Hematopoietic multipotent progenitor cell (in vitro differentiated cells): Measurements from ENCODE around the gene ABCC4. TPM values are rescaled to one million over a fixed set of nuclear protein-coding genes. Genes with fewer than 3 reads are reported as not detected.

Experiments used
- small RNA-seq: library from RNA; depleted of rRNA; stranded (forward); fragments of <200 nt; gene quantifications from one replicate; pipeline ENCODE3, GENCODE V24; 2012
- total RNA-seq: library from RNA; depleted of rRNA; stranded (reverse); fragments of >200 nt; gene quantifications from one replicate; pipeline ENCODE4 v1.2.3, GENCODE V29; 2012

ABCC4 gene
- total RNA-seq, 1 donor: 27.2 TPM

Small RNA genes lying within 50 kb of the gene (small RNA-seq; reads per million reads assigned to genes)
- gene RNU6-62P: not detected
- gene RNY3P8: not detected
- gene RNY4P27: 1.3 reads per million, percentile 47 among the genes with 10 or more reads in this experiment
